ENCODE measurements around the gene BBOX1.

DNA sequence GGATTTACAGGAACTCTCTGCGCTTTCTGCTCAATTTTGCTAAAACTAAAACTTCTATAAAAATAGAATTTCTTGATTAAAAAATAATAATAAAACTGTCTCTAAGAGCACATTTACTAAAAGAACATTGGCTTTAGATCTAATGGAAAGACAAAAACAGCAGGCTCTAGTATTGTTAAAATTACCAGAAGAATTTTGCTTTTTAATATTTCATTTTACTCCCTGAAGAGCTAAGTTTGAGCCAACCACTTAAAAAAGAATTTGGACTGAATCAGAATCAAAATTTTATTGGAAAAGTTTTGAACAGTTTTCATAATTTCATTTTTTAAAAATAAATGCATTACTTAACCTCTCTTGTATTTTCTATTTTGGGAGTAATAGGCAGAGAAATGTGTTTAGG, 107.3 kb downstream of the BBOX1 start:
- TF ChIP-seq, protein P1, sequence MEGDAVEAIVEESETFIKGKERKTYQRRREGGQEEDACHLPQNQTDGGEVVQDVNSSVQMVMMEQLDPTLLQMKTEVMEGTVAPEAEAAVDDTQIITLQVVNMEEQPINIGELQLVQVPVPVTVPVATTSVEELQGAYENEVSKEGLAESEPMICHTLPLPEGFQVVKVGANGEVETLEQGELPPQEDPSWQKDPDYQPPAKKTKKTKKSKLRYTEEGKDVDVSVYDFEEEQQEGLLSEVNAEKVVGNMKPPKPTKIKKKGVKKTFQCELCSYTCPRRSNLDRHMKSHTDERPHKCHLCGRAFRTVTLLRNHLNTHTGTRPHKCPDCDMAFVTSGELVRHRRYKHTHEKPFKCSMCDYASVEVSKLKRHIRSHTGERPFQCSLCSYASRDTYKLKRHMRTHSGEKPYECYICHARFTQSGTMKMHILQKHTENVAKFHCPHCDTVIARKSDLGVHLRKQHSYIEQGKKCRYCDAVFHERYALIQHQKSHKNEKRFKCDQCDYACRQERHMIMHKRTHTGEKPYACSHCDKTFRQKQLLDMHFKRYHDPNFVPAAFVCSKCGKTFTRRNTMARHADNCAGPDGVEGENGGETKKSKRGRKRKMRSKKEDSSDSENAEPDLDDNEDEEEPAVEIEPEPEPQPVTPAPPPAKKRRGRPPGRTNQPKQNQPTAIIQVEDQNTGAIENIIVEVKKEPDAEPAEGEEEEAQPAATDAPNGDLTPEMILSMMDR (conservative IDR thresholded peaks at IDR 0.05): no peak
- TF ChIP-seq EZH2 (IDR thresholded peaks at IDR 0.05; ENCODE audit: low read depth): no peak
